Left renal pelvis (tissue), 4 donors: Measurements from ENCODE around the gene PLPP3. TPM values are rescaled to one million over a fixed set of nuclear protein-coding genes. Genes with fewer than 3 reads are reported as not detected.

ENCODE experiments used
- DNase-seq, 4 donors: peaks; one replicate each; pipeline ENCODE4 v3.0.0-alpha.2; 2013; ENCODE audit warnings: low read depth in 4 of 4, low spot score in 3 of 4
- polyA plus RNA-seq, 4 donors: library from polyadenylated mRNA; unstranded; fragments of 120-200 nt; gene quantifications; one replicate each; pipeline ENCODE4 v1.2.1, GENCODE V29; 2013; ENCODE audit not compliant: insufficient read length in 4 of 4

PLPP3 gene
- polyA plus RNA-seq, 4 donors = 110 to 129 (median 121) TPM

DNA sequence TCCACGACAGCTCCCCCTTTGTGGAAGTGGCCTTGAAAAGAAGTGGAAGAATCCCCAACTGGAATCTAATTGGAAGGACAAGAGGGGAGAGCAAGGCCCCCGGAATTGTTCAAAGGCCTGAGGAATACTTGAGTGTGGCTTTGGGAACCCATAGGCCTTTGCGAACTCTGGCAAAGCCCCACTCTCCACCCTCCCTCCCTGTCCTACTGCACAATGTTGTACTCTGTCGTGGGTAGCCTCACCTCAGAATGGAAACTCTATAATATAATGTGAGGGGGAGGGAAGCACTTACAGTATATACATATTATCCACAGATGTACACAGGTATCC is 28.5 kb downstream of the PLPP3 start:
- no peak for DNase-seq

DNA sequence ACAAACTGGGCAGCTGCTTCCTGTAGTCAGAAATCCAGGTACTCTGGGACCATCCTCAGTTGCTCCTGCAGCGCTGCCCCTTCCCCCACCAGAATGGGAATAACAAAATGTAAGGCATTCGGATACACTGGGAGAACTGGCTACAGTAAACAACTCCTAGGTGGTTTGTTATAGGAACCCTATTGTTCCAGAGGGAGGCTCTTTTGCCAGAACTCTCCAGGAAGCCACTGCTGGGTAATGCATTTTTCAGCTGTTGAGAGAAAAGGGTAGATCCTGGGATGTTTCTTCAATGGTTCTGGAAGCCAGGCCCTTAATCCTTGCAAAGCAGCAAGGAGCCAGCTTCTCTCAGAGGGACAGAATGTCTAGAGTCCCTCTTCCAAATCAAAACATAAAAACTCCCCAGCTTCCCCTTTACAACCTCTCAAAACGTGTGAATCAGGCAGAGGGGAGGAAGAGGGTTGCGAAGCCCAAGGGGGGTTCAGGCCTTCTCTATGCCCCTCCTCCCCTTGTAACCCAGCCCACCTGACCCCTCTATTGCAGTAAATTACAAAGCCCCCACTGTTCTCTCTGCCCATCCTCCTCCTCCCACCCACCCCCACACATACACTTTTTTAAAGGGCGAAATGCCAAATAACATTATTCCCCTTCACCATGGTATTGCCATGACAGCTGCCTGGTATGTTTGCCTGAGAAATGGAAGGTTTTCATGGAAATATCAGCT is 29.1 kb downstream of the PLPP3 start:
- DNase-seq = no peak

DNA sequence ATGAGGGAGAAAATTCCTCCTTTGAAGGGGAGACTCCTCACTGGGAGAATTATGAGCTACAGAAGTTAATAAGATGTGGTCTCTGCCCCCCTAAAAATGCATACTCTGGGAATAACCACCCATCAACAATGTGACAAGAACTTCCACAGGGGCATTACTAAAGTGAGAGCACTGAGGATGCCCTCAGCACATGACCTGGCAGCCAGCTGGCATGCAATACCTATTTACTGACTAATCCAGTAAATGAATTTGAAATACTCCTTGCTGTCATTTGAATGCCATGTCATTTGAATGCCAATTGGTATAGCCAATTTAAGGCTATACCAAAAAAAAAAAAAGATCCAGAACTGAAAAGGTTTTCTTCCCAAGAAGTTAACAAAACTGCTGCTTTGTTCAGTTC is 30.8 kb downstream of the PLPP3 start:
- no peak for DNase-seq

DNA sequence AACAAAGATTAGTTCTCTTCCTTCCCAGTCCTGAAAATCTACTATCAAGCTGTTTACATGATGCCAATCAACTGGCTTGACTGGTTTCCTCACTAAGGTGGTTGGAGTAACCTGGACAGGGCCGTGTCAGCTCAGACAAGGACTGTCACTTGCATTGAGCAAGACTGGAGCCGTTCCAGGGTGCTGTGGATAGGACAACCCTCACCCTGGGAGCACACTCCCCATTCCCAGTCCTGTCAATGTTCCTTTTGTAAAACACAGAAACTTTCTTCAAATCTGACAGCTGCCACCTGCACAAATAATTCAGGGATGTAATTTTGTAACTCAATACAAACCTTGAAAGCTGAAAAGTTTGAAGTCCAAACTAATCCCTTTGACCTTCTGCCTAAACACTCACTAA is 31.4 kb downstream of the PLPP3 start:
- DNase-seq = no peak

DNA sequence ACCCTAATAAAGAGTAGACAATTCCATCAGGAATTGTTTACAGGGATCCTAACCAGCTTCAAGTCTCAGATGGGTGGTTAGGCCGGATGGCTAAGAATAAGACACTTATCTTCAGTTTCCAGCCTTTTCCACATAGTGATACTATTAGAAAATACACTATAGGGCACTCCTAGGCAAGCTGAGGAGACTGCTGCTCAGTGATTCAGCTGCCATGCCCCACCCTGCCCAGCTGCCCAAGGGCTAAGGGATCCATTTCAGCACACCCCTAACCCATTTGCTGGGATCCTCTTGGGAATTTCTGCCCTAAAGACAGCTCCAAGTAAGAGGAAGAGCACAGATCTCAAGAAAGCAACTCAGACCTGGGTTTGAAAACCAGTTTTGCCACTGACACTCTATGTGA is 31.9 kb downstream of the PLPP3 start:
- no peak for DNase-seq

DNA sequence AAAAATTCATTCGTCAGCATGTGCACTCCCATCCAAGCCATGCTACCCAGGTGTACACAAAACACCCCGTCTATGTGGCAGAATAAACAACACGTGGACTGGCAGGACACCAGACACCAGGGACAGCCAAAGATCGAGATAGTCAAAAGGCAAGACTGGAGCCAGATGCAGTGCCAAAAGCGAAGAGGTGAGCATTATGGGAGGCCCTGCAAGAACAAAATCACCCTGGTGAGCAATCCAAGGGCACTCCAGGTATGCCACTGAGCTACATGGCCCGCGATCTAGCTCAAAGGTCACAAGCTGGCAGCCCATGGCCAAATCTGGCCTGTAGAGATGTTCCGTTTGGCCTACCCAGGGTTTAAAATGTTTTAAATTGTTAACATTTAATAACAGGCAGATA is 33.7 kb downstream of the PLPP3 start:
- no peak for DNase-seq

DNA sequence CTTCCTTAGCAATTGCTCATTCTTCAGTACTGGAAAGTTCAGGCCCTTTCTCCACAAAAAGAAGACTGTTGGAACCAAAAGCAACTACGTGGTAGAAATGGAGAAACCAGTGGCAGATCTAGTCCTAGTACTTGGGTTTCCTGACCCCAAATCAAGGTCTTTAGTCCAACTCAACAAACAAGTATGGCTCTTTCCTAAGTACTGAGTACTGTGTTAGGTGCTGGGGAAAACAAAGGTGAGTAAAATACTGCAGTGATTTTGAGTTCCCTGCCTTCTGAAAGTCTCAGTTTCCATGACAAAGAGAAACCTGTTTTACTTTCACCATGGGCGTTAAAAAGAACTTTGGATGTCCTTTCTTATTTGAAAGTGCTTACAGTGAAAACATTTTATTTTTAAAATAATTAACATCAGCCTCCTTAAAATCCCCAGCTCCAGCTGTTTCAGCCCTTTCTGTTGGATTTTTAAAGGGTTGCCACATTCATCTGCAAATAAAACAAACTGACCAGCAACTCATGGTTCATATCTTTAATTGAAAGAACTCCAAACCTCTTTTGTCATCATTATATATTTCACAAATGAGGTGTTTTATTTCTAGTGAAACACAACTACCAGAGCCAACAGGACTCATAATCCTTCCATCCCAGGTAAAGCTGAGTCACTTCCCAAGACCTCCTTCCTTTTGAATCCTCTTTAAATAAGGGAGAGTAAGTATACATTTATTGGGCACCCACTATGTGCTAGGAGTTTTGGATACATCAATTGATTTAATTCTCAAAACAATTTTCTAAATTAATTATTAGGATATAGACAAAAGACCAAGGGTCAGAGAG is 35.4 kb downstream of the PLPP3 start:
- no peak for DNase-seq

DNA sequence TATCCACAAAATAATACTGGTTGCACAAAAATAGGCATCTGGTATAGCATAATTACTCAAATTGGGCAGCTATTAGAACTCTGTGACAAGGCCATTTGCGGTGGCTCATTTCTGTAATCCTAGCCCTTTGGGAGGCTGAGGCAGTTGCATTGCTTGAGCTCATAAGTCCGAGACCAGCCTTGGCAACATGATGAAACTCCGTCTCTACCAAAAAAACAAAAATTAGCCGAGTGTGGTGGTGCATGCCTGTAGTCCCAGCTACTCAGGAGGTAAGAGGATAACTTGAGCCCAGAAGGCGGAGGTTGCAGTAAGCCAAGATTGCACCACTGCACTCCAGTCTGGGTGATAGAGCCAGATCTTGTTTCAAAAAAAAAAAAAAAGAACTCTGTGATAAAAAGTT is 36.7 kb downstream of the PLPP3 start:
- no peak for DNase-seq

DNA sequence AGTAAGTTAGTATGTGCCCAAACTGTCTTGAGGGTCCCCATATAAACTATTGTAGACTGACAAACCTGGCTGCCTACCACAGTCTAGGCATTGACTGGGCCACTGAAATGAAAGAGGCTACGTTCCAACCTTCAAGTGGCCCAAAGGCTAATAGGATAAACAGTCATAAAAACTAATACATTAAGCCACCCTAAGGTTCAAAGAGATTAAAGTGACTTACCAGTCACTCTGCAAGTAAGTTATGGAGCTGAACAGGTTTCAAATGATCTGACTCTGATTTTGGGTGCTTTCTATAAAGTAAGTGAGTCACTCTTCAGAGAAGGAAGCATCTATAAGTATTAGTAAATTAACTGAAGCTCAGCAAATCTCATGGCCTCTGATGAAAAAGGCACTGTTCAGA is 38.0 kb downstream of the PLPP3 start:
- no peak for DNase-seq

DNA sequence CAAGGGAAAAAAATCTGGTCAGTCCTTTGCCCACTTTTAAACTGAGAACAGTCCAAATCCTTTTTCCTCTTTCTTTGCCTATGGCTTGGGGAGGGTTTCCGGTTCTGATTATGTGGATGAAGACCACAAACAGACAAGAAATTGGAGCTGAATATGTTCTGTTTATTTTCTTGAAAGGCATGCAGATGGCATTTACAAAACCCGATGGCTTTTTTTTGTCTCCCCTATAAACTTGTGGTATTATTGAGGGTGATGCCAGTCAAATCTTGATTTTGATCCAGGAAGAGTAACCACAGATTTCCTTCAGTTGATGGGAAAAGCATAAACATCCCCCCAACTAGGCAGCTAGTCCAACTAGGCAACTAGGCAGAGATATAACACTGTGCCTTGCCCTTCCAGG is 38.9 kb downstream of the PLPP3 start:
- DNase-seq = no peak

DNA sequence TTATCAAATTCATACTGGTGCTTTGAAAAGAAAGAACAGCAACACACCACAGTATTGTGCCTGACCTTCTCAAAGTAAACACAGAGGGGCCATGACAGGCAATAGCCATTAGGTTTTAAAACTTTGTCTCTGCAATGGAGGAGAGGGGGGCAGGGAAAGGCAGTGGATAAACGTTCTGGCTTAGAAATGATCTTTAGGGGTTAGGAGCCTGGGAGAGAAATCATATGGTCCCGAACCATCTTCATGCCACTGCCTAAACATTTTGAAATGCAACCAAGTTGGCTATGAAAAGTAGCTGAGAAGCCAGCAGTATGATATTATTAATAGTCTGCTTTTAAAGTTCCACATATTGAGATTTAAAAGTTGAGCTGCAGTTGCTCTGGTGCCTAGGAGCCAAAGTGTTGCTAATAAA is 39.8 kb downstream of the PLPP3 start:
- DNase-seq = no peak

DNA sequence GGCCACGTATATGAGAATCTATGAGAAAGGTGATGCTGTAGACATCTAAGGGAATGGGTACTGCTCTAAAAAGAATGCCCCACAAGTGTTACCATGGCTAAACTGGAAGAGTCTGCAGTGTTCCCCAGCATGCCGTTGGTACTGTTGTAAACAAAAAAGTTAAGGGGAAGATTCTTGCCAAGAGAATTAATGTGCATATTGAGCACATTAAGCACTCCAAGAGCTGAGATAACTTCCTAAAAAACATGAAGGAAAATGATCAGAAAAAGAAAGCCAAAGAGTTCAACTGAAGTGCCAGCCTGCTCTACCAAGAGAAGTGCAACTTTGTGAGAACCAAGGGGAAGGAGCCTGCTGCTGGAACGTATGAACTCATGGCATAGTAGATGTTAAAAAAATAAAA is 40.8 kb downstream of the PLPP3 start:
- no peak for DNase-seq

DNA sequence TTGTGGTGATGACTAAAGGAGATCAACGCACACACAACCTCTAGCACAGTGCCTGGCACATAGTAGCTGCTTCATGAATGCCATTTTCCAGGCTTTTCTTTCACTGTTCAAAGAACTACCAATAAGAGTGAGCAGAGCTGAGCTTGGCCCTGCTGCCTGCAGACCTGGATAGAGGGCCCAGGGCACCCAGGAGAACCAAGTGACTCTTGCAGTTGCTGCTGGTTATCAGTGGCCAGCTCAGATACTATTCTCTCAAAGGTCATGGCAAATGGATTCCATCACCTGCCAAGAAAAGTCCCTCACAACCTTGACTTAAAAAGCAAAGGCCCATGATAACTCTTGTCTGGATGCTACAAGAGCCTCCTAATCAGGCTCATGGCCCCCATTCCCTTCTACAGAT is 41.7 kb downstream of the PLPP3 start:
- DNase-seq = no peak

DNA sequence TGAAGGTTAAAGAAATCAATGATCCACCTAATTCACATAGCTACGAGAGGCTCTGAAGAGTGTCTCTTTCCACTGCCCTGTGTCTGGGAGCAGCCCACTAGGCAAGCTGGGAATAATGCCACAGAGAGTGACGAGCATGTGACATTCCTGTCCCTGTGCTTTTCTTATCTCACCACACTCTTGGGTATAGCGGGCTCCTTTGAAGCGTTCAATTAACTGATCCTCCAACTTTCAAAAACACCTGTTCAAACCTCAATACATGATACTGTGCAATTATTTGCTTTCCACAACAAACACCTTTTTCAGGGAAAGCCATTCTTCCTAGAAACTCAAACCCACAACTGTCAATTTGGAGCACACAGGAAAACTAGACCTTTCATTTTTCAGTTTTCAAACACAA is 43.4 kb downstream of the PLPP3 start:
- DNase-seq = no peak

DNA sequence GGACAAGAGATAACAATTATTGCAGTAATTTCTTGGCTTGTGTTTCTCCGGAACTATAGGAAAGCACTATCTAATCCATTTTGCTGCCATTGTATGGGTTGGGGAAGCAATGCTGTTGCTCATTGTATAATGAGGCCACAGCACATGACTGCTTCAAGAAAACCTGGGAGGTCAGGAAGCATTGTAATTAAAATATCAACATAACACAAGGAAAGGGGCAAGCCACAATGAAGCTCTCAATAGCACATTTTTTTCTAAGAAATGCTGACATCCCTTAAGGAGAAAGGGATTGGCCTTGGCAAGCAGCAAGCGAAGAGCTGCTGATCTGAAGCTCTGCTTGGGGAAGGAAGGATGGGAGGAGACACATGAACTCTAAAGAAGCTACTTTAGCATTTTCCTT is 44.0 kb downstream of the PLPP3 start:
- no peak for DNase-seq

DNA sequence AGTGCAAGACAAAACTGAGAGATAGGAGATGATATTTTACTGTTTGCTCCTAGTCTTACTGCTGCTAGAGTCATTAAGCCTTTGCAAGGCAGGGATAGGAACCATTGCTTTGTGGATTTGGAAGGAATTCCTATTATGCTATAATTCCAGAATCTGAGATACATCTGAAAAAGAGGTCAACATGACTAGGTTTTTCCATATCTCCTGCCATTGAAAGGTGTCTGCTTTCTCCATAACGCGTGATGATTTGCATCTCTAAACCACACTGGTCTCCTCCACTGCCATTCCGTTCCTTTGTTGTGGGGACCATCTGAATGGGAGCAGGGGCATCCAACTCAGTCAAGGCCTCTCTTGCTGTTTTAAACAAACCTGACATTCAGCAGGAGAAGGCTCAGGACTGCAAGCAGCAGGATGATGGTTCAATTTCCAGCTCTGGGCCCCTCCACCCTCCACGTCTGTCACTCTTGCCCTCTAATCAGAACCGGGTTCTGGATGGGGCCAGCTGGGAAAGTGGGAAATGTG is 45.2 kb downstream of the PLPP3 start:
- DNase-seq = no peak

DNA sequence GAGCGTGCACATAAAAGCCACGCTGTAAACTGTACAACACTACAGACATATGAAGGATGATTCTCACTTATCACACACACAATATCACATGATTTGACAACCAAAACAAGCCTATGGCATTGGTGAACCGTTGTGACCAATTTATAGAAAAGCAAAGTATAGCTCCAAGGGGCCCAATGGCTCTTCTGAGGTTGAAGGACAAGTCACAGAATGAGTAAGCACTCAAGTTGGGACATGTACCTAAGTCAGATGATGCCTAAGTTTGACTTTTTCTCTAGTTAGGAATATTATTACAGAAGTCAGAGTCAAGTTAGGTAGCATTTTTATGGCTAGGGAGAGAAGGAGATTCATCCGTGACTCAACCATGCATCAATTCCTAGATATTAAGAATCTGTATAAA is 45.7 kb downstream of the PLPP3 start:
- DNase-seq = no peak

DNA sequence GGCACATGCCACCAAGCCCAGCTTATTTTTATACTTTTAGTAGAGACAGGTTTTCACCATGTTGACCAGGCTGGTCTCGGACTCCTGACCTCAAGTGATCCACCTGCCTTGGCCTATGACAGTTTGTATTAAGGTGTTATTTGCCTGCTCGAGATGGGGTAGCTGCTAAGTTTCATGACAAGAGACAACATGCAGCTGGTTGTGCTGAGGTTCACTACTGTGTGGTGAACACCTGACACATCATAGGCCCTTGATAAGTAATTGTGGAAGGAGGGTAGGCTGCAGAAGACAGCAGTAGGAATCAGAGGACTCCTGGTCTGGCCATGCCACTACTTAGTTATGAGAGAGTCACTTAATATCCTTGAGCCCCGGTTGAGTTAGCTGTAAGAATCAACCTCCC is 46.2 kb downstream of the PLPP3 start:
- no peak for DNase-seq

DNA sequence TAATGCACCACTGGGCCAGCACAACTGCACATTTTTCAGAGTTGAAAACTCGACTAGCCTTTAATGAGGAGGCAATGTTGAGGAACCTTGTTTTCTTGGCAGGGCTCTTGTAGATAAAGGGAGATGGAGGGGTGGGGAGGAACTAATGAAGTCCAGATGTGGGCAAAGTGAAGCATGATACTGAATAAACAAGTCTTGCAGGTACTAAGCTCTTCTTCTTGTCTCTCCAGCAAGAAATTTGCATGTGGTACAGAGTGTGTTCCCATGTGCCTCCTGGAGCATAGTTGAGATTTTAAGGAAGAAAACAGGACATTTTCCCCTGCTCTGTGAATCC is 47.0 kb downstream of the PLPP3 start:
- DNase-seq = no peak

DNA sequence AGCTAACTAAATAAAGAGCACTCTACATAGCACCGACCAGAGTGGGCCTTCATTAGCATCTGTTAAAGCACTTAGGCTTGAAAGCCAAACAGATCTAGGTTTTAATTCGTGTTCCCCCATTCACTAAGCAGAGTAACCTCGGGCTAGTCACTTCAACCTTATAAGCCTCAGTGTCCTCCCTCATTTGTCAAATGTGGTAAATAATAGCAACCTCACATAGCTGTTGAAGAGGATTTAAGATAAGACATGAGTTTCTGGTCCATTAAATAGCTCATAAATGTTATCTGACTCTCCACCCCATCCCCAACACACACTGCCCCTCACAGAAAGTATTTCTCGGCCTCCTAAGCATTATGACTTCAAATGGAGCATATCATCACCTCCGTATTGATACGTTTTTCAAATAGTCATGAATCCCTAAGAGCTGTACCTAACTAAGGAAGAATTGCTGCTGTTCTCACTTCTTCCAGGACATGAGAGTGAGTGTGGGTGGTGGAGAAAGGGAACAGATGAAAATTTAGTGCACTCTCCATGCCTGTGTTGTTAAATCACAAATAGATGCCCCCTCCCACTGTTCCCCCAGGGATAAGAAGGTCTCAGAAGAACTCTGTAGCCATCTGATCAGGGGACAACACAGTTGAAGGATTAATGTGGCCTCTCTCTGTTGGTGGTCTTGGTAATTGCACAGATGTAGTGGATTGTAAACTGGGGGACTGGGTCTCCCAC is 47.6 kb downstream of the PLPP3 start:
- DNase-seq = no peak

DNA sequence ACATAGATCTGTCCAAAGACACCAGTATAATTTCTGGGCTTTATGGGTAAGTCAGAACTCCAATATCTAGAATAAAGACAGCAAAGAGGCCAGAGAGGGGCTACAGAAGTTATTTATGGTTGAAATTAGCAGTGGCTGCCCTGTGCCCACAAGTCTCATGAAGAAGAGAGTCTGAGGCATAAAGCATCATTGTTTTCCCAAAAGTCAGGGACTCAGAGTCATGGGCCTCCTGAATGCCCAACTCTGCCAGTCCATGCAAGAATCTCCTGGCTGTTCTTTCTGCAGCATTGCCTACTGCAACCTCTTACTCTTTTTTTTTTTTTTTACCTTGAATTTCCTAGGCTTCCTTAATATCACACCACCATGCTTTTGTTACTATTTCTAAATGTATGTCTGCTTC is 49.6 kb downstream of the PLPP3 start:
- DNase-seq = no peak
